ENCODE results near the gene PLXDC2. TPM values are rescaled to one million over a fixed set of nuclear protein-coding genes. Genes with fewer than 3 reads are reported as not detected.

PLXDC2 gene
- polyA plus RNA-seq, 1 of the 3 experiments (the other 2 are of a cell fraction) = 2.5 TPM

- no peak overlapping the region for H3K9ac ChIP-seq
- H4K20me1 ChIP-seq (ENCODE audit: insufficient read depth) = no peaks in the 10 kb centered on the region
- no peaks in the 10 kb centered on the region for H3K36me3 ChIP-seq (replicated peaks in 1 of 2; ENCODE audit: control insufficient read depth in 1 of 2, insufficient read depth in 2 of 2, low read length in 1 of 2)
- no peak overlapping the region for H3K27ac ChIP-seq (ENCODE audit: low read depth in 2 of 2, low read length in 1 of 2)
- no peak for TF ChIP-seq SIN3A (IDR thresholded peaks at IDR 0.05; ENCODE audit: borderline replicate concordance, low read depth, low read length)
- TF ChIP-seq REST (IDR thresholded peaks at IDR 0.05; ENCODE audit: low read depth, low read length) = no peak
- TF ChIP-seq ZBTB33 (IDR thresholded peaks at IDR 0.05; ENCODE audit: borderline replicate concordance, low read depth) = no peak
- no peak for TF ChIP-seq NFIC (IDR thresholded peaks at IDR 0.05; ENCODE audit: borderline replicate concordance)
- TF ChIP-seq IRF3 (IDR thresholded peaks at IDR 0.05; ENCODE audit: low read depth, low read length) = no peak
- TF ChIP-seq RCOR1 (IDR thresholded peaks at IDR 0.05; ENCODE audit: low read length) = no peak
- TF ChIP-seq, protein P1, sequence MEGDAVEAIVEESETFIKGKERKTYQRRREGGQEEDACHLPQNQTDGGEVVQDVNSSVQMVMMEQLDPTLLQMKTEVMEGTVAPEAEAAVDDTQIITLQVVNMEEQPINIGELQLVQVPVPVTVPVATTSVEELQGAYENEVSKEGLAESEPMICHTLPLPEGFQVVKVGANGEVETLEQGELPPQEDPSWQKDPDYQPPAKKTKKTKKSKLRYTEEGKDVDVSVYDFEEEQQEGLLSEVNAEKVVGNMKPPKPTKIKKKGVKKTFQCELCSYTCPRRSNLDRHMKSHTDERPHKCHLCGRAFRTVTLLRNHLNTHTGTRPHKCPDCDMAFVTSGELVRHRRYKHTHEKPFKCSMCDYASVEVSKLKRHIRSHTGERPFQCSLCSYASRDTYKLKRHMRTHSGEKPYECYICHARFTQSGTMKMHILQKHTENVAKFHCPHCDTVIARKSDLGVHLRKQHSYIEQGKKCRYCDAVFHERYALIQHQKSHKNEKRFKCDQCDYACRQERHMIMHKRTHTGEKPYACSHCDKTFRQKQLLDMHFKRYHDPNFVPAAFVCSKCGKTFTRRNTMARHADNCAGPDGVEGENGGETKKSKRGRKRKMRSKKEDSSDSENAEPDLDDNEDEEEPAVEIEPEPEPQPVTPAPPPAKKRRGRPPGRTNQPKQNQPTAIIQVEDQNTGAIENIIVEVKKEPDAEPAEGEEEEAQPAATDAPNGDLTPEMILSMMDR (IDR thresholded peaks at IDR 0.05) = no peak
- TF ChIP-seq GABPA (IDR thresholded peaks at IDR 0.05; ENCODE audit: low read depth) = no peak
- TF ChIP-seq, protein P2, sequence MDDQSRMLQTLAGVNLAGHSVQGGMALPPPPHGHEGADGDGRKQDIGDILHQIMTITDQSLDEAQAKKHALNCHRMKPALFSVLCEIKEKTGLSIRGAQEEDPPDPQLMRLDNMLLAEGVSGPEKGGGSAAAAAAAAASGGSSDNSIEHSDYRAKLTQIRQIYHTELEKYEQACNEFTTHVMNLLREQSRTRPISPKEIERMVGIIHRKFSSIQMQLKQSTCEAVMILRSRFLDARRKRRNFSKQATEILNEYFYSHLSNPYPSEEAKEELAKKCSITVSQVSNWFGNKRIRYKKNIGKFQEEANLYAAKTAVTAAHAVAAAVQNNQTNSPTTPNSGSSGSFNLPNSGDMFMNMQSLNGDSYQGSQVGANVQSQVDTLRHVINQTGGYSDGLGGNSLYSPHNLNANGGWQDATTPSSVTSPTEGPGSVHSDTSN (IDR thresholded peaks at IDR 0.05) = no peak
- TF ChIP-seq, protein P3, sequence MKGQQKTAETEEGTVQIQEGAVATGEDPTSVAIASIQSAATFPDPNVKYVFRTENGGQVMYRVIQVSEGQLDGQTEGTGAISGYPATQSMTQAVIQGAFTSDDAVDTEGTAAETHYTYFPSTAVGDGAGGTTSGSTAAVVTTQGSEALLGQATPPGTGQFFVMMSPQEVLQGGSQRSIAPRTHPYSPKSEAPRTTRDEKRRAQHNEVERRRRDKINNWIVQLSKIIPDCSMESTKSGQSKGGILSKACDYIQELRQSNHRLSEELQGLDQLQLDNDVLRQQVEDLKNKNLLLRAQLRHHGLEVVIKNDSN (IDR thresholded peaks at IDR 0.05; ENCODE audit: borderline replicate concordance, low read depth) = no peak
- no peak for TF ChIP-seq ELF1 (IDR thresholded peaks at IDR 0.05)
- TF ChIP-seq, protein P4, sequence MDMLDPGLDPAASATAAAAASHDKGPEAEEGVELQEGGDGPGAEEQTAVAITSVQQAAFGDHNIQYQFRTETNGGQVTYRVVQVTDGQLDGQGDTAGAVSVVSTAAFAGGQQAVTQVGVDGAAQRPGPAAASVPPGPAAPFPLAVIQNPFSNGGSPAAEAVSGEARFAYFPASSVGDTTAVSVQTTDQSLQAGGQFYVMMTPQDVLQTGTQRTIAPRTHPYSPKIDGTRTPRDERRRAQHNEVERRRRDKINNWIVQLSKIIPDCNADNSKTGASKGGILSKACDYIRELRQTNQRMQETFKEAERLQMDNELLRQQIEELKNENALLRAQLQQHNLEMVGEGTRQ (IDR thresholded peaks at IDR 0.05; ENCODE audit: borderline replicate concordance, low read depth, low read length) = no peak
- TF ChIP-seq, protein P5, sequence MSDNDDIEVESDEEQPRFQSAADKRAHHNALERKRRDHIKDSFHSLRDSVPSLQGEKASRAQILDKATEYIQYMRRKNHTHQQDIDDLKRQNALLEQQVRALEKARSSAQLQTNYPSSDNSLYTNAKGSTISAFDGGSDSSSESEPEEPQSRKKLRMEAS (IDR thresholded peaks at IDR 0.05; ENCODE audit: low read depth) = no peak
- TF ChIP-seq EZH2phosphoT487 (IDR thresholded peaks at IDR 0.05; ENCODE audit: borderline replicate concordance, low read depth) = no peak
- no peak for TF ChIP-seq NRF1 (IDR thresholded peaks at IDR 0.05; ENCODE audit: low read depth, low read length)
- no peak for TF ChIP-seq FOXJ3 (CRISPR knock-in tag; IDR thresholded peaks at IDR 0.05)
- TF ChIP-seq GATA2 (CRISPR knock-in tag; IDR thresholded peaks at IDR 0.05) = no peak
- TF ChIP-seq TEAD4 (IDR thresholded peaks at IDR 0.05; ENCODE audit: borderline replicate concordance, insufficient read depth) = no peak
- TF ChIP-seq RFX5 (IDR thresholded peaks at IDR 0.05; ENCODE audit: low read length) = no peak
- no peak overlapping the region for H3K4me3 ChIP-seq (ENCODE audit: low read depth in 2 of 2, low read length in 1 of 2)
- CTCF ChIA-PET = no interaction called here
- 74% methylated on average over 2 of the region's 2 CpGs for WGBS (ENCODE audit: low lambda C conversion rate)
- no peaks in the 10 kb centered on the region for H3K9me2 ChIP-seq
- no peaks in the 10 kb centered on the region for H3K9me3 ChIP-seq
- DNase-seq = no peak
- no peaks in the 10 kb centered on the region for H3F3A ChIP-seq (replicated peaks; ENCODE audit: insufficient read depth)
- H3K4me2 ChIP-seq = no peak overlapping the region
- H3K27me3 ChIP-seq (ENCODE audit: insufficient read depth) = no peaks in the 10 kb centered on the region
- POLR2A ChIA-PET = no interaction called here
- H3K79me2 ChIP-seq (ENCODE audit: insufficient read depth) = no peaks in the 10 kb centered on the region
- H2AFZ ChIP-seq (ENCODE audit: low read depth) = no peak overlapping the region
- H3K4me1 ChIP-seq (ENCODE audit: control insufficient read depth in 1 of 2, insufficient read depth in 2 of 2, low read depth in 1 of 2, low read length in 1 of 2) = peaks cover 2 to 4% of the 10 kb centered on the region in 2 experiments; a peak in 2 of 4 replicates
Measured at GRCh38 chr10:19954601-19955000, 138.4 kb downstream of the PLXDC2 start.

All from SK-N-SH (cell line).